GDM1 (cell line): ENCODE results near the gene TAS2R60.
"Not testable (repeated sequence)": the region's sequence is repeated elsewhere in the genome, so short reads cannot be mapped to it uniquely, and the experiment has no call there.

ENCODE experiments used
- DNase-seq: peaks from one replicate; lab custom pipeline; 2025; lab: John Stamatoyannopoulos, UW

Gene TAS2R60, protein sequence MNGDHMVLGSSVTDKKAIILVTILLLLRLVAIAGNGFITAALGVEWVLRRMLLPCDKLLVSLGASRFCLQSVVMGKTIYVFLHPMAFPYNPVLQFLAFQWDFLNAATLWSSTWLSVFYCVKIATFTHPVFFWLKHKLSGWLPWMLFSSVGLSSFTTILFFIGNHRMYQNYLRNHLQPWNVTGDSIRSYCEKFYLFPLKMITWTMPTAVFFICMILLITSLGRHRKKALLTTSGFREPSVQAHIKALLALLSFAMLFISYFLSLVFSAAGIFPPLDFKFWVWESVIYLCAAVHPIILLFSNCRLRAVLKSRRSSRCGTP

DNA sequence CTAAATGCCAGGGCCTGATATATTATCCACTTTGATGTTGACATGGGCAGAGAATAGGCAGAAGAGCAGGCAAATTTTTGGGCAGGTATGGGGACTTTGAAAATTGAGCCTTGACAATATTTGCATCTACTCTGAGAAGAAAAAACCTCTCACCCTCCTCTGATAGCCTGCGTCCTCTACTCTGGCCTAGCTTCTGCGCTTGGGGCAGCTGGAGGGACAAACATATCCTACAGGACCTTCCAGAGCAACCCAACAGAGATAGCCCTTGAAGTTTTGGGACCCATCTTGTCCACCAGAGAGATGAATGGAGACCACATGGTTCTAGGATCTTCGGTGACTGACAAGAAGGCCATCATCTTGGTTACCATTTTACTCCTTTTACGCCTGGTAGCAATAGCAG lies at the start of gene TAS2R60:
Gene TAS2R60 (plus strand): TSS at position 301 of the 400 bp plus-strand sequence. CDS start 0 bp downstream, at position 301.
- DNase-seq: no peak

DNA sequence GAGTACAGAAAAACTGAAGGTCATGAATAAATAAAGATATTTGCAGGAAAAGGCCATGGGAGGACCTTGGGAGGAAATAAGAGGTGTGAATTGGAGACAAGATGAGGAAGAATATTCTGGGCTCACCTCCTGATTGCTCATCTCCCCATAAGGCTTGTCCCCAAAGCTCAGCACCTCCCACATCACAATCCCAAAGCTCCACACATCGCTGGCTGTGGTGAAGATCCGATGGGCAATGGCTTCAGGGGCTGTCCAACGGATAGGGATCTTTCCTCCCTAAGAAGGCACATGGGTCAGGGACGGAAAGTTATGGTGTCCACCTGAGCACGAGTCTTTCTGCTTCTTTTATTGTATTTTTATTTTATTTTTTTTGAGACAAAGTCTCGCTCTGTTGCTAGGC lies 49.2 kb upstream of the TAS2R60 start:
- no peak for DNase-seq

DNA sequence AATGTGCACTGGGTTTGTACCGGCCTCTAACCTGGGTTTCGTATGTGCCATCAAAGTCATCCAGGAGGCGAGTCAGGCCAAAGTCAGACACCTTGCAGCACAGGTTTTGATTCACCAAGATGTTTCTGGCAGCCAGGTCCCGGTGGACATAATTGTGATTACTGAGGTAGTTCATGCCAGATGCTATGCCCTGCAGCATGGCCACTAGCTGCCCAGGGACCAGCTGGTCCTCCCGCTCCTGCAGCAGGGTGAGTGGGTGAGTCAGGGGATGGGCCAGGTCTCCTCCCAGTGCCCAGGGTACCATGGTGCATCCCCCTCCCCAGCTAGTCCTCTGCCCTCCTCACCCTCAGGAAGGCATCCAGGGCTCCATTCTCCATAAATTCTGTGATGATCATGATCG lies 48.5 kb upstream of the TAS2R60 start:
- DNase-seq: no peak

DNA sequence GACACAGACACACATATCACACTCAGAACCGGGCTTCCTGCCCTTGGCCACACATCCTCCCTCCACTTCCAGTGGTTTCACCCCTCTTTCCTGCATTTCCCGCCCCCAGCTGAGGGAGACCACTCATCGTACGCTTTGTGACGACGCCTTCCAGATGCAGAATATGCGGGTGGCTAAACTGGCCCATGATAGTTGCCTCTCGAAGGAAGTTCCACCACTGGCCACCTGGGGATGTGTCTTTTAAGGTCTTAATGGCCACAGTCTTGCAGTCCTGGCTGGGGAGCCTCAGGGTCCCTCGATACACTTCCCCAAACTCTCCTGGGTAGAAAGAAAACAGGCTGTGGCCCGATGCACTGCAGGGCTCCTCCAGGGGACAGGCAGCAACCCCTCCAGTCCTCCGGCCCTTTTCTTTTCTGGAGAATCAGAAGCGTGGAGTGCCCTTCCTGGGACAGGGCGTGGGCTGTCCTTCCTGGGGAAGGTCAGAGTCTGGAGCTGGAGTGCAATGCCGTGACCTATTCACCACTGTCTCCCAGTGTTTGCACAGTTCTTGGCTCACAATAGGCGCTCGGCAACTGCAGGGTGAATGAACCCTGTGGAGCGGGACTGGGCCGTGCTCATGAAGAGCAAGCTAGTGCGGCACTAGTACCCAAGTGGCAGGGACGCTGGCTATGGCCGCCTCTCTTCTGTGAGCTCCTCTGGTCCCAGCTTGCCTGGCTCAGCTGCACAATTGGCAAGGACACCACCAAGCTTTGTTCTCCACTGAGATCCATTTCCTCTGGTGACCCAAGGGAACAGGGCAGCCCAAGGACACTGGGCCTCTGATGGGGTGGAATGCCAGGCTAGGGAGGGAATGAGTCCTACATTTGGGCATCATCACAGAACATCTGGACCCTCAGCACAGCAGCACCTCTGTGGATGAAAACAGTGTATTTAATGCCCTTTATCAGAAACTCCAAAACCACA lies 47.8 kb upstream of the TAS2R60 start:
- peak; percentile 93 for DNase-seq

DNA sequence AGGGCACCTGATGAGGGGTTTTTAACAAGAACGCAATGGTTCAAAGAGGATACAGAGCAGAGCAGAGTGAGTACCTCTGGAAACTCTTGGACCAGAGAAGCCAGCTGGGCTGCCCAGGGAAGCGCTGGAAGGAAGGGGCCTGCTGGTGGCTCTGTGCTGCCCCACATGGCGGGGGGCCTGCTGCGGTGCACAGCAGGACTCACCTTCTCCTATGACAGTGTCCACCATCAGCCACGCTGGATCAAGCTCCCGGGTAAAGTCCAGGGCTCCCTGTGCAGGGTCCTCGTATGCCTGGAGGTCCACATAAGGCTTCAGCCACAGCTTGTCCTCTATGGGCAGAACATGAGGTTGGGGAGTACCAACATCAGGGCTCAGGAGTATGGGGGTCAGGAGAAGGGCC lies 47.1 kb upstream of the TAS2R60 start:
- DNase-seq: no peak

DNA sequence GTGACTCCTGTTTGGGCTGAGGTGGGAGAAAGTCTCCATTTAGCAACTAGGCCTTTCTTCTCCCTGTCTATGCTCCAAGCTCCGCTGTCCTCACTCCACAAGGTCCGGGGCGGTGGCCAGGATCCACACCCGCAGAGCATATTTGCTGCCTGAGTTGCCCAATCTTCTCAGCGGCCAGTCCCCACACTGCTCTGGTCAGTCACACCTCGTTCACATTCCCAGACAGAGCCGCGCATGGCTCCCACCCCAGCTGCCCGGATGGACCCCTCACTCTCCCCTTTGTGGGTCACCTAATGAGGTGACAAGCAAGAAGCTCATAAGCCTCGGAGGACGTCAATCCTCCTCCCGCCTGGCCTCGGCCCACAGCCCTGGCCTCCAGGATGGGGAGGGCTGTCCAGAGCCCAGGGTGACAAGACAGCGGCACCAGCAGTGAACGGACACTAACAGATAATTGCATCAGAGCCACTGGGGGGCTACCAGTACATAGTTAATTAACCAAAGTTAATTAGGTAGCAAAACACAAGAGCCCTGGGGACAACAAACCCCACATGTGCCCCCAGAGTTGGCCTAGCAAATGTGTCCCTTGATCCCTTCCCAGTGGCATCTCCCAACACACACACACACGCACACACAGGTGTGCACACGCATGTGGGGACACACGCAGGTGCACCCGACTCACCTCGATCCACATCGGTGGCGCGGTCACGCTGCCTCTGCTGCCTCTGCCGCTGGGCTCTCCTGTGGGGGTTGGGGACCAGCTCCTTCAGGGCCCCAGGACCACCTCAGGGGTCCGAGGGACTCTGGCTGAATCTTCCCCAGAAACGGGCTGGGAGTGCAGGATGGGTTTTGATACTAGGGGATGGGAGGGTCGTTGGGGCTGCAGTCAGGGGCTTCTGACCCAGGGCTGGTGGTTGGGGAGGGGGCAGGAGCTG lies 46.4 kb upstream of the TAS2R60 start:
- no peak for DNase-seq

DNA sequence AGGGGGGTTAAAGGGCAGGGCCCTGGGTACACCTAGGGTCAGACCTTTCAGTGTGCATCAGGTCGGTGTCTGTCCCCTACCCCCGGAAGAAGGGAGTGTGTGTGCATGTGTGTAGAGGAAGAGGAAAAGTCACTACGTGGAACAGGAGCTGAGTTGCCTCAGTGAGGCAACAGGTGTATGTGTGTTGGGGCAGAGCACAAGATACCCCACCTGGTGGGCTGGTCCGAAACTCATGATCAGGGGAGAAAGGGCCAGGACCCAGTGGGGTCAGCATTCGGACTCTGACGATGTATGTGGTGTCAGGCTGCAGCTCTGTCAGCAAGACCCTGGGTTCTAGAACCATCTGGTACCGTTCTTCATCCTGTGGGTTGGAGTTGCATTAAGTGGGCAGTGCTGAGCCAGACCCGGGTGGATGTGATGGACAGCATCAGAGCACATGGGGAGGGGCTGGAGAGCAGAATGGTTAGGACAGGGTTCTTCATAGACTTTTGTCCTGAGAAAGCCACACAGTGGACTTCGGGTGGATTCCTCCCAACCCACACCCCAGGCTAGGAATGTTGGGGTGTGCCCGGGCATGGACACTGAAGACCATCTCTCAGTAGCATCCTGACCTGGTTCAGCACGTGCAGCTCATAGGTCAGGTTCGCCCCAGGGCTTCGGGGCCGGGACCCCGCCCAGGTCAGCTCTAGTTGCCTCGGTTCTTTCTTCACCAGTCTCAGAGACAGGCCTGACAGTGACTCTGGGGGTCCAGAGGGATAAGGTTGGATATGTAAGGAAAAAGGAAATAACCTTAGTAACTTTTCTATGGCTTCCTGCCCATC lies 45.3 kb upstream of the TAS2R60 start:
- DNase-seq: no peak

DNA sequence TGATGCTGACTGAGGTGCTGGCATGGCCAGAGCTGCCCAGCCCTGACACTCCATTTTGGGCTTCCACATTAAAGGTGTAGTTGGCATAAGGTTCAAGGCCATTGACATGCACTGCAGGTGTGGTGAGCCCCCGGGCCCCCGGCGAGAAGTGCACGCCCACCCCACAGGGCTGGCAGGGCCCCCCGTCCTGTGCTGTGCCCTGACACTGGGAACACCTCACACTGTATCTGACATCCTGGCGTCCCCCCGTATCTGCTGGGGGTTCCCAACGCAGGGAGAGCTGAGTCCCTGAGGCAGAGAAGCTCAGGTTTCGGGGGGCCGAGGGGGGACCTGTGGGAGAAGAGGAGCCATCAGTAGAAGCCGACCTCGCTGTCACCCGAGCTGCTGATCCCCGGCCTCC lies 44.6 kb upstream of the TAS2R60 start:
- DNase-seq: no peak

DNA sequence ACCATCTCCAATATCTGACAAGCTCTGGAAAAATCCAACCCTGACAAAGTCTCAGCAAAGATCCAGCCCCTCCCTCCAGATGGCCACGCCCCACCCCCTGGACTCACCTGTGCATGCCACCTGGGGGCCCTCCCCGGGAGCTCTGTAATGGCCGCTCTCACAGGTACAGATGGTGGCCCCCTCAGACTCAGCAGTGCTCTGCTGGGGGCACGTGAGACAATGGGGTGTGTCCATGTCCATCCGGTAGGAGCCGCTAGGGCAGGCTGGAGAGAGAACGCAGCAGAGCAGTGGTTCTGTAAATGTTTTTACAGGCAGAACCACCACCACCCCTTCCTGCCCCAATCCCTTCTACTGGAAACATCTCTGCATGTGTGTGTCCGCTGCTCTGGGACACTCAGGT lies 44.1 kb upstream of the TAS2R60 start:
- DNase-seq: no peak

DNA sequence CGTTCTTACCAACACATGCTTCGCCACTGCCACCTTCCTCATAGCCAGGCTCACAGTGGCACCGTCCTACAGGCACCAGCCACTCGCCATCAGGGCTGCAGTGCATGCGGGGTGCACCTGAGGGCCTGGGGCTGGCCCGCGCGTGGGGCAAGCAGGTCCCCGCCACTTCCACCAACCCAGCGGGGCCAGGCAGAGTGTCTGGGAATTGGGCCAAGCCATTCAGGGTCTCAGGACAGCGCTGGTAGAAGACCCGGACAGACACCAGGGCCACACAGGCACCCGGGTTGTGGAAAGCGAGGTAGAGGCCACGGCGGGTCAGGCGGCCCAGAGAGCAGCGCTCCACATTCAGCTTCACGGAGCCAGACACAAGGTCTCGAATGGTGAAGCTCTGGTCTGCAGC lies 43.6 kb upstream of the TAS2R60 start:
- no peak for DNase-seq

DNA sequence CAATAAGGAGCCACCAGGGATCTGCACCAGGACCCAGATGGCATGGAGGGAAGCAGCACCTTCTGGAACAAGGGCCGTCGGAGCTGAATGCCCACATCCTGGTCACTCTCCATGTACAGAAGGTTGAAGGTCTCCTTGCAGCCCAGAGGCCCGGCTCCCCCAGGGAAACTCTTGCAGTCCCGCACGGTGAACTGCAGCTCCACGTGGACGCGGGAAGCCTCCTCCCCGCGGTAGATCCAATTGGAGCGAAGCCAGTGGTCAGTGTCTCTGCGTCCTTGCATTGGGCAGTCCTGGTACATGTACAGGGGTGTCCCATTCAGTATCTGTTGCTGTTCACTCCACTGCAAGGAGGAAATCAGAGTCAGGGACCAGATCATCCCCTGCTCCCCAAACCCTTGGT lies 42.0 kb upstream of the TAS2R60 start:
- DNase-seq: no peak

DNA sequence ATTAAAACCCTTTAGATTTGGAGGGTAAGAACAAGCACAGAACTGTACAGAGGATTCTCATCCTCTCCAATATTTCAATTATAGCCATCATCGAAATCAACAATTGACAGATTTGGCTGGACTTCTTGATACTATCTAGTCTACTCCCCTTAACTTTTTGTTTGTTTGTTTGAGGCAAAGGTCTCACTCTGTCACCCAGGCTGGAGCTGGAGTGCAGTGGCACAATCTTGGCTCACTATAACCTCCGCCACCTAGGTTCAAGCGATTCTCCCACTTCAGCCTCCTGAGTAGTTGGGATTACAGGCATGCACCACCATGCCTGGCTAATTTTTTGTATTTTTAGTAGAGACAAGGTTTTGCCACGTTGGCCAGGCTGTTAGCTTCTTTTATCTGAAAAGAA lies 41.0 kb upstream of the TAS2R60 start:
- DNase-seq: not testable (repeated sequence)

DNA sequence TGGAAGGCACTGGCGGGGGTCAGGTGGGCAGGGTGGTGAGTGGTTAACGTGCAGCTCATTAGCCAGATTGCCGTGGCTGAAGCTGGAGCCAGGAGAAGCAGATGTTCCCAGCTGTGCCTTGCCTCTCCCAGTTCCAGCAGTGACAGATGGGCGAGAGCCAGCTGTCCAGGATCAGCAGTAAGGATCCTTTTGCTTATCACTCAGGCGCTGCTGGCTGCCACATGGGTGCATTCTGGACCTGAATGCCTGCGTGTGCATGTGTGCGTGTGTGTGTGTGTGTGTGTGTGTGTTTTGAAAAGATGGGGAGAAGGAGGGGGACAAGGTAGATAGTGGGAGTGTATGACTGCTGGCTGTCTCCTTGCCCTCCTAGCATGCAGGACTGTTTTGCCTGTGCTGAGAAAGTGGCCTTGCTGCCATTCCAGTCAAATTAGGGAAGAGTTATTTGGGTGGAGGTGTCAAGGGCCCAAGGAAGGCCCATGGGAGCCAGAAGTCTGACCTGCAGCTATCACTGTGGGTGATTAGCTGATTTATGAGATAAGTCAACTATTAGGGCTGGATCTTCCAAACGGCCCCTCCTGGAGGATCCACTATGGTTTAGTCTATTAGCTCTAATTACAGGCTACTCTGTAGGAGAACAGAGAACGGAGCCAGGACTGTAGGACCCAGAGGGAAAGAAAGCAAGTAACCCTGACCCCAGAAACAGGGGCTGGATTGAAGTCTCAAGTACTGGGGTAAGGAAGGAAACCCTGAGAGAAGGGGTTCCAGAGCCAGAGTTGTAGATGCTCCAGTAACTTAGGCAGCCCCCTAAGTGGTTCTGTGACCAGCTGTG lies 37.9 kb upstream of the TAS2R60 start:
- no peak for DNase-seq

DNA sequence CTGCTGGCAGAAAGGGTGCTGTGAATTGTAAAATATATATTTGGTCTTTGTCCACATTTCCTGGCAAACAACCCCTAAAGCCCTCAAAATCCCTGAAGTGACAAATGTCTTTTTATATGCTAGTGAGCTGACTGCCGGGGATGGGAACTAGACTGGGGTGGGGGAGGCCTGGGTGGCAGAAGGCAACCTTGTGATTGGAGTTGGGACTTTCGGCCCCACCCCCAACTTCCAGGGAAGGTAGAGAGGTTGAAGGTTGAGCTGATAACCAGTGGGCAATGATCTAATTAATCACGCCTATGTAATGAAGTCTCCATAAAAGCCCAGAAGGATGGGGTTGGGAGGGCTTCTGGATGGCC lies 37.3 kb upstream of the TAS2R60 start:
- DNase-seq: no peak

DNA sequence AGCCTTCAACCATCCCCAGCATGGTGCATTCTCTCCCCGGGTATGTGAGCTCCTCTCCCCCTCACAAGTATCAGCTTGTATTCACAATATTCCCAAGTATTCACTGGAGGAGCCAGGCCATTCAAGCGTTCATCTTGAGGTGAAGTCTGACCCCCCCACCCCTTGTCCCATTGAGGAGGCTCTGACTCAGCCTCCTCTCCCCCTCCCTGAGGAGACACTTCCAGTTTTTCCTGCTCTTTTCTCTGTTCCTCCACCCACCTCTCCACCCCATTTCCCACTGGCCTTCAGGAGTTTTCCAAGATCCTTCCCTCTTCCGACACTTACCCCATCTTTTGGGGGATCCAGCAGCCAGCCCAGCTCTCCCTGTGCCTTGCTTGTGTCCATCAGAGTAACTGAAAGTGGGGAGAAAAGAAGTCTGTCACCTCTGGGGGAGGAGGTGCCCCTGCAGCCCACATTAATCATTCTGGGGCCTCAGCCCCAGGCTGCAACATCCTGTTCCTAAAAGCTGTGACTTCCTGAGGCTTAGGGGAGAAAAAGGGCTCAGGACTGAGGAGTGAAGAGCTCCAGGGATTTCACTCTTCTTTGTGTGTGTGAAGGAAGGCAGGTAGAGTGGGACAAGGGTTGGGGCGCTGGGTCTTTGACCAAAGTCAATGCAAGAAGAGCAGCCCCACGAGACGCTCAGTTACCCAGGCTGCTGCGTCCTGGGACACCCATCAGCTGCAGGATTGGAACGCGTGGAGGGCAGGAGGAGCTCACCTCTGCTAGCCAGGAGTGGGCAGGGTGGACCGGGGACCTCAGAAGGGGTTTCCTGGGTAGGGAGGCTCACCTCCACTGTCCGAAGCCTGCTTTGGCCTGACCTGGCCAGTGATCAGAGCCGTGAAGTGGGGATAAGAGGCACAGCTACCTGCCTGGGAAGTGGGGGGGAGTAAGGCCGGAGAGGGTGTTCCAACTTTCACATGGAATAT lies 35.7 kb upstream of the TAS2R60 start:
- DNase-seq: peak; percentile 48

DNA sequence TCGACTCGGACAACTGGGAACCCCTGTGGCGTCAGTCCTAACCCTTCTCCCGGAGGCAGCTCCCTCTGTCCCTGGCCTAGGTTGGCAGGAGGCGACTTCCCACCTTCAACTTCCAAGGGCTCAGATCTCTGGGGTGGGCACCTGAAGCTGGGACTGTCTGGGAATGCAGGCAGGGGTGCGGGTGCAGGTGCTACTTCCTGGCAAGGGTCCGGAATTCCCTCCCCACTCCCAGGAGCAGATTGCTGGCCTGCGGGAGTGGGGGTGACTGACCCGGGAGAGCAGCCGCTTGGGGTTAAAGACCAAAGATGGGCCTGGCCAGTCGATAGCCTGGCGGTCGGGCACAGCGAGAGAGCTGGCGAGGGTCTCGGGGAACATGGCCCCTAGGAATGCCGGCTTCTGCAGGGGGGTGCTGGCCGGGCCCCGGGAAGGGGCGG lies 35.0 kb upstream of the TAS2R60 start:
- no peak for DNase-seq

DNA sequence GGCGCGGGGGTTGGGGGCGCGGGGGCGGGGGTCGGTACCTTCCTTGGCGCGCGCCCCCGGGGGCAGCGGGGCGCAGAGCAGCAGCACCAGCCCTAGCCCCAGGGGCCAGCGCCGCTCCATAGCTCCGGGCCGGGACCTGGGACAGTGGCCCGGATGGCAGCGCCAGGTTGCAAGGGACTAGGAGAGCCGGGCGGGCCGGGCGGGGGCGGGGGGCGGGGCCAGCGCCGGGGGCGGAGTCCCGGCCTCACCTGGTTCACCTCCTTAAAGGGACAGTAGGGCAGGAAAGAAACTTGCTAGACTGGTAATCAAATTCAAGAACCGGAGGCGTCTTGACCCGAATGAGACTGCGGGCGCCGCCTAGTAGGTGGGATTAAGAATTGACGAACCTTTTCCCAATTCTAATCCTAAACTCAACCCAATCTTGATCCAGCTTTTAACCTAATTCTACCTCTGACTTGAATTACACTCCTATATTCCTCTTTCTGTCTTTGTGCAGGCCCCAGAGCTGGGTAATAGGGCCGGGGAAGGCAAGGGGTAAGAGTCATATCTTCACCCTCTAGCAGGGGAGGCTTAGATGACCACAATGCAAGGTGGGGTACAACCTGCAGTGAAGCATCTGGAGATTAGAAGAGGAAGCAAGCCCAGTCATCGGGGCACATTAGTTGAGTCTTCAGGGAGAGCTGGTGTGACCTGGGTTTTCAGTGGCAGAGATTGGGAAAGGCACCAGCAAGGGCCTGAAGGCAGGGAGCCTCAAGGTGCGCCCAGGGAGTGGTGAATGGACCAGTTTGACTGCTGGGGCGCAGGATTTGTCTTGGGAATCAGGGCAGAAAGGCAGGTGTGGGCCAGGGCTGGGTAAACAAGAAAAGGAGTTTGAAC lies 34.3 kb upstream of the TAS2R60 start, which contains the start of gene EPHA1:
Gene EPHA1 (minus strand): TSS at position 171 of the 876 bp plus-strand sequence. CDS start 51 bp downstream, at position 120.
- no peak for DNase-seq

DNA sequence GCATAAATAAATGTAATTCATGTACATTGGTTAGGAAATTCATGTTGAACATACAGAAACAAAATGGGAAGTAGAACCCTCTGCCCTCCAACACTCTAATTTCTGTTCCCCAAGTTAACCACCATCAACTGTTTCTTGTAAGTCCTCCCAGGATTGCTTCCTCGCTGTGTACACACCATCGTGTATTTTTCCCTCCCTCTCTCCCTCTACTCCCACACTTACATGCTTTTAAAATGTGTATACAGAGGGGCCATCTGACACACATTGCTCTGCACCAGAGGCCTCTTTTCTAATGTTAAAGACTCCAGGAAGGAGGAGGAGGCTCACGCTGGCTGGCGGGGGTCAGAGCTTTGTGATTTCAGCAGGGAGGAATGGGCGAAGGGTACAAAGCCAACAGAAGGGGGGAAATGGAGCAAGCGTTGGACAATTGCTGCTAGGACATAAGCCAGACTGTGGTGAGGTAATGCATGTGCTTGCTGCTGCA lies 32.7 kb upstream of the TAS2R60 start:
- DNase-seq: no peak
